HG03066 (cell line): Measurements from ENCODE around the gene KIRREL3.

Source experiments
- ATAC-seq: cut with Tn5 transposase; IDR thresholded peaks from one replicate; pipeline ENCODE4 v1.9.1; 2021; ENCODE audit warnings: low read depth; ENCODE audit not compliant: unreplicated experiment

Gene KIRREL3

GRCh38 chr11:126523441-126524205, 476.9 kb downstream of the KIRREL3 start:
- no peak for ATAC-seq

GRCh38 chr11:126522606-126523005, 478.0 kb downstream of the KIRREL3 start:
- ATAC-seq: no peak

GRCh38 chr11:126522152-126522551, 478.4 kb downstream of the KIRREL3 start:
- ATAC-seq: no peak

- no peak for ATAC-seq
These were observed 479.4 kb downstream of the KIRREL3 start for GRCh38 chr11:126521196-126521595.

GRCh38 chr11:126519764-126520734, 480.5 kb downstream of the KIRREL3 start:
- ATAC-seq: no peak

GRCh38 chr11:126518972-126519690, 481.4 kb downstream of the KIRREL3 start:
- no peak for ATAC-seq

GRCh38 chr11:126518071-126518971, 482.2 kb downstream of the KIRREL3 start:
- no peak for ATAC-seq

- no peak for ATAC-seq
These were observed 485.1 kb downstream of the KIRREL3 start for GRCh38 chr11:126515501-126515900.

GRCh38 chr11:126514061-126514693, 486.4 kb downstream of the KIRREL3 start:
- no peak for ATAC-seq

- no peak for ATAC-seq
These were observed 487.5 kb downstream of the KIRREL3 start for GRCh38 chr11:126512741-126513715.

GRCh38 chr11:126512251-126512650, 488.3 kb downstream of the KIRREL3 start:
- ATAC-seq: no peak

GRCh38 chr11:126511475-126512115, 489.0 kb downstream of the KIRREL3 start:
- no peak for ATAC-seq

- no peak for ATAC-seq
These were observed 489.8 kb downstream of the KIRREL3 start for GRCh38 chr11:126510621-126511370.

GRCh38 chr11:126507646-126508045, 492.9 kb downstream of the KIRREL3 start:
- no peak for ATAC-seq

- no peak for ATAC-seq
These were observed 493.8 kb downstream of the KIRREL3 start for GRCh38 chr11:126506789-126507188.

- no peak for ATAC-seq
These were observed 497.6 kb downstream of the KIRREL3 start for GRCh38 chr11:126502982-126503381.

- no peak for ATAC-seq
These were observed 498.4 kb downstream of the KIRREL3 start for GRCh38 chr11:126502159-126502558.
